Measurements from ENCODE around the gene PFDN6. TPM values are rescaled to one million over a fixed set of nuclear protein-coding genes. Genes with fewer than 3 reads are reported as not detected.

The PFDN6 gene
- polyA plus RNA-seq, 4 donors = 83.9 to 183 (median 147) TPM

GRCh38 chr6:33321227-33321626 is 31.8 kb downstream of the PFDN6 start:
- 80 to 86% (median 81%) methylated on average over 9 of the region's 9 CpGs for WGBS, 3 donors
- Histone ChIP-seq H3K4me3 (ENCODE audit: low read depth in 1 of 3, low read length in 3 of 3) (no peak overlapping the region), H3K4me1 (ENCODE audit: control insufficient read depth in 3 of 3, insufficient read depth in 2 of 3, low read depth in 1 of 3, low read length in 2 of 3) (peaks cover 3 to 27% (median 8%) of the 10 kb centered on the region in 3 donors), H3K36me3 (ENCODE audit: control insufficient read depth in 3 of 3, insufficient read depth in 2 of 3, low read depth in 1 of 3, low read length in 3 of 3) (peaks cover 3 to 37% (median 9%) of the 10 kb centered on the region in 3 donors), H3K27me3 (ENCODE audit: control insufficient read depth in 3 of 3, insufficient read depth in 3 of 3, low read length in 3 of 3) (no peaks in the 10 kb centered on the region), H3K9me3 (ENCODE audit: control insufficient read depth in 2 of 2, insufficient read depth in 1 of 2, low read depth in 1 of 2, low read length in 1 of 2) (no peaks in the 10 kb centered on the region), H3K27ac (ENCODE audit: low read depth in 1 of 3, low read length in 2 of 3) (no peak overlapping the region)
- no peak for DNase-seq
- no peak for FAIRE-seq

DNA sequence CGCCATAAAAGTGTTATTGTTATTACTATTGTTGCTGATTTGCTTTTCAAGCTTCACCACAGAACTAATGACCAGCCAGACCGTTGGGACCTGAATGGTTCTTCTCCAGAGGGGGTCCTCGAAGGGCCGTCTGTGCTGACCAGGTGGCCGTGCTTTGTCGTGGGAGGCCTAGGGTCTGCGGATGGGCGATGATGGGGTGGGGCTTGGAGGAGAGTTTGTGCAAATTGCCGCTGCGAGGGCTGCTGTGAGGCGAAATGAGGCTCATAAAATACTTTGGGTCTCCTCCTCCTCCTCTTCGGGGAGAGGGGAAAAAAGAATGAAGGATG is 34.2 kb downstream of the PFDN6 start:
- FAIRE-seq = no peak
- Histone ChIP-seq H3K27me3 (ENCODE audit: control insufficient read depth in 3 of 3, insufficient read depth in 3 of 3, low read length in 3 of 3) (no peaks in the 10 kb centered on the region), H3K4me1 (ENCODE audit: control insufficient read depth in 3 of 3, insufficient read depth in 2 of 3, low read depth in 1 of 3, low read length in 2 of 3) (peaks cover 3 to 17% (median 7%) of the 10 kb centered on the region in 3 donors), H3K36me3 (ENCODE audit: control insufficient read depth in 3 of 3, insufficient read depth in 2 of 3, low read depth in 1 of 3, low read length in 3 of 3) (peaks cover 3 to 30% (median 9%) of the 10 kb centered on the region in 3 donors), H3K27ac (ENCODE audit: low read depth in 1 of 3, low read length in 2 of 3) (peak overlapping the region; percentile 78 to 86 (median 85)), H3K9me3 (ENCODE audit: control insufficient read depth in 2 of 2, insufficient read depth in 1 of 2, low read depth in 1 of 2, low read length in 1 of 2) (no peaks in the 10 kb centered on the region), H3K4me3 (ENCODE audit: low read depth in 1 of 3, low read length in 3 of 3) (peak overlapping the region; percentile 33 to 66 (median 51))
- no peak for DNase-seq
- WGBS, 3 donors = 0 to 2% (median 1%) methylated on average over 11 to 12 of the region's 12 CpGs

DNA sequence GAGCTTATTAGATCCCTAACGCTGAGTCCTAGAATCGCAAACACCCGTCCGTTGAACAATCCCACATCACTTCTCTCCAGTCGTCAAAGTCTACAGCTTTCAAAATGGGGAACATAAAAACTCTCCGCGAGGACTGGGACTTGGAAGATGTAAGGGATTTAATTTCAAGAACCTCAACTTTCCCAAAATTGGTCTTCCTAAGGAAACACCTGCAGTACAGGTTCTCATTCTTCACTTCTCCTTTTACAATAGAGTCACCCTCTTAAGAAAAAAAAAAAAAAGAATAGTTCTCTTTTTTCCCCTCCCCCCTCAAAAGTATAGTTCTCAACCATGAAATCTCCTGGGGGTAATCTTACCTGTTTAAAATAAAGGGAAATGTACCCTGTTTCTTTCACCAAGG is 34.7 kb downstream of the PFDN6 start:
- Histone ChIP-seq H3K27ac (ENCODE audit: low read depth in 1 of 3, low read length in 2 of 3) (peak overlapping the region; percentile 78 to 86 (median 85)), H3K9me3 (ENCODE audit: control insufficient read depth in 2 of 2, insufficient read depth in 1 of 2, low read depth in 1 of 2, low read length in 1 of 2) (no peaks in the 10 kb centered on the region), H3K36me3 (ENCODE audit: control insufficient read depth in 3 of 3, insufficient read depth in 2 of 3, low read depth in 1 of 3, low read length in 3 of 3) (peaks cover 3 to 25% (median 9%) of the 10 kb centered on the region in 3 donors), H3K4me3 (ENCODE audit: low read depth in 1 of 3, low read length in 3 of 3) (peak overlapping the region in 2 of 3 donors; percentile 51 to 66), H3K4me1 (ENCODE audit: control insufficient read depth in 3 of 3, insufficient read depth in 2 of 3, low read depth in 1 of 3, low read length in 2 of 3) (peaks cover 3 to 11% (median 6%) of the 10 kb centered on the region in 3 donors), H3K27me3 (ENCODE audit: control insufficient read depth in 3 of 3, insufficient read depth in 3 of 3, low read length in 3 of 3) (no peaks in the 10 kb centered on the region)
- WGBS, 3 donors = 15 to 27% (median 24%) methylated on average over 7 of the region's 7 CpGs
- FAIRE-seq = no peak
- DNase-seq = peak in 1 of 2 donors; percentile 10

- no peak for DNase-seq
- no peaks in the 10 kb centered on the region for H3K27me3 ChIP-seq (ENCODE audit: control insufficient read depth in 3 of 3, insufficient read depth in 3 of 3, low read length in 3 of 3)
- H3K27ac ChIP-seq (ENCODE audit: low read depth in 1 of 3, low read length in 2 of 3) = no peak overlapping the region
- no peaks in the 10 kb centered on the region for H3K9me3 ChIP-seq (ENCODE audit: control insufficient read depth in 2 of 2, insufficient read depth in 1 of 2, low read depth in 1 of 2, low read length in 1 of 2)
- no peaks in the 10 kb centered on the region for H3K36me3 ChIP-seq (ENCODE audit: control insufficient read depth in 3 of 3, insufficient read depth in 2 of 3, low read depth in 1 of 3, low read length in 3 of 3)
- 67 to 81% (median 70%) methylated on average over 5 of the region's 5 CpGs for WGBS, 3 donors
- no peak overlapping the region for H3K4me3 ChIP-seq (ENCODE audit: low read depth in 1 of 3, low read length in 3 of 3)
- H3K4me1 ChIP-seq (ENCODE audit: control insufficient read depth in 3 of 3, insufficient read depth in 2 of 3, low read depth in 1 of 3, low read length in 2 of 3) = peaks cover 0 to 2% (median 0%) of the 10 kb centered on the region in 3 donors
- no peak for FAIRE-seq
Measured at GRCh38 chr6:33329058-33329457, 39.7 kb downstream of the PFDN6 start.

- peak in 1 of 2 donors; percentile 16 for DNase-seq
- no peaks in the 10 kb centered on the region for H3K4me1 ChIP-seq (ENCODE audit: control insufficient read depth in 3 of 3, insufficient read depth in 2 of 3, low read depth in 1 of 3, low read length in 2 of 3)
- peak overlapping the region in 1 of 3 donors; percentile 16 for H3K4me3 ChIP-seq (ENCODE audit: low read depth in 1 of 3, low read length in 3 of 3)
- no peaks in the 10 kb centered on the region for H3K27me3 ChIP-seq (ENCODE audit: control insufficient read depth in 3 of 3, insufficient read depth in 3 of 3, low read length in 3 of 3)
- no peaks in the 10 kb centered on the region for H3K9me3 ChIP-seq (ENCODE audit: control insufficient read depth in 2 of 2, insufficient read depth in 1 of 2, low read depth in 1 of 2, low read length in 1 of 2)
- WGBS, 3 donors = 47 to 58% (median 56%) methylated on average over 7 to 10 of the region's 10 CpGs
- no peak overlapping the region for H3K27ac ChIP-seq (ENCODE audit: low read depth in 1 of 3, low read length in 2 of 3)
- H3K36me3 ChIP-seq (ENCODE audit: control insufficient read depth in 3 of 3, insufficient read depth in 2 of 3, low read depth in 1 of 3, low read length in 3 of 3) = no peaks in the 10 kb centered on the region
- FAIRE-seq = no peak
Measured at GRCh38 chr6:33330736-33331135, 41.3 kb downstream of the PFDN6 start.

GRCh38 chr6:33333666-33334065 is 44.3 kb downstream of the PFDN6 start:
- Histone ChIP-seq H3K27ac (ENCODE audit: low read depth in 1 of 3, low read length in 2 of 3) (no peak overlapping the region), H3K27me3 (ENCODE audit: control insufficient read depth in 3 of 3, insufficient read depth in 3 of 3, low read length in 3 of 3) (no peaks in the 10 kb centered on the region), H3K9me3 (ENCODE audit: control insufficient read depth in 2 of 2, insufficient read depth in 1 of 2, low read depth in 1 of 2, low read length in 1 of 2) (no peaks in the 10 kb centered on the region), H3K4me1 (ENCODE audit: control insufficient read depth in 3 of 3, insufficient read depth in 2 of 3, low read depth in 1 of 3, low read length in 2 of 3) (no peaks in the 10 kb centered on the region), H3K36me3 (ENCODE audit: control insufficient read depth in 3 of 3, insufficient read depth in 2 of 3, low read depth in 1 of 3, low read length in 3 of 3) (no peaks in the 10 kb centered on the region), H3K4me3 (ENCODE audit: low read depth in 1 of 3, low read length in 3 of 3) (no peak overlapping the region)
- WGBS, 3 donors = 93 to 96% (median 94%) methylated on average over 4 of the region's 4 CpGs
- DNase-seq = no peak
- no peak for FAIRE-seq

DNA sequence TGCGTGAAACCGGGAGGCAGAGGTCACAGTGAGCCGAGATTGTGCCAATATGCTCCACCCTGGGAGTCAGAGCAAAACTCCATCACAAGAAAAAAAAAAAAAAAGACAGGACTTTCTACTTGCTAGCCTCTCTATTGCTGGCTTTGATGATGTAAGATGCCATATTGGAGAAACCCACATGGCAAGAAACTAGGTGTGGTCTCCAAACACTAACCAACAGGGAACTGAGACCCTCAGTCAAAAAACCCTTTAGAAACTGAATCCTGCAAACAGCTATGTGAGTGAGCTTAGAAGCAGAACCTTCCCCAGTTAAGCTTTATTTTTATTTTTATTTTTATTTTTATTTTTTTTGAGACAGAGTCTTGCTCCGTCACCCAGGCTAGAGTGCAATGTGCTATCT is 46.5 kb downstream of the PFDN6 start:
- no peak overlapping the region for H3K27ac ChIP-seq (ENCODE audit: low read depth in 1 of 3, low read length in 2 of 3)
- H3K4me3 ChIP-seq (ENCODE audit: low read depth in 1 of 3, low read length in 3 of 3) = no peak overlapping the region
- 42 to 68% (median 56%) methylated on average over 4 of the region's 4 CpGs for WGBS, 3 donors
- no peak for DNase-seq
- H3K36me3 ChIP-seq (ENCODE audit: control insufficient read depth in 3 of 3, insufficient read depth in 2 of 3, low read depth in 1 of 3, low read length in 3 of 3) = no peaks in the 10 kb centered on the region
- no peaks in the 10 kb centered on the region for H3K4me1 ChIP-seq (ENCODE audit: control insufficient read depth in 3 of 3, insufficient read depth in 2 of 3, low read depth in 1 of 3, low read length in 2 of 3)
- no peaks in the 10 kb centered on the region for H3K27me3 ChIP-seq (ENCODE audit: control insufficient read depth in 3 of 3, insufficient read depth in 3 of 3, low read length in 3 of 3)
- H3K9me3 ChIP-seq (ENCODE audit: control insufficient read depth in 2 of 2, insufficient read depth in 1 of 2, low read depth in 1 of 2, low read length in 1 of 2) = no peaks in the 10 kb centered on the region
- FAIRE-seq = no peak

GRCh38 chr6:33336495-33336894 is 47.1 kb downstream of the PFDN6 start:
- no peak overlapping the region for H3K4me3 ChIP-seq (ENCODE audit: low read depth in 1 of 3, low read length in 3 of 3)
- DNase-seq (no peak), FAIRE-seq (no peak)
- no peaks in the 10 kb centered on the region for H3K9me3 ChIP-seq (ENCODE audit: control insufficient read depth in 2 of 2, insufficient read depth in 1 of 2, low read depth in 1 of 2, low read length in 1 of 2)
- H3K27ac ChIP-seq (ENCODE audit: low read depth in 1 of 3, low read length in 2 of 3) = no peak overlapping the region
- WGBS, 3 donors = 82 to 89% (median 86%) methylated on average over 3 of the region's 3 CpGs
- no peaks in the 10 kb centered on the region for H3K36me3 ChIP-seq (ENCODE audit: control insufficient read depth in 3 of 3, insufficient read depth in 2 of 3, low read depth in 1 of 3, low read length in 3 of 3)
- no peaks in the 10 kb centered on the region for H3K27me3 ChIP-seq (ENCODE audit: control insufficient read depth in 3 of 3, insufficient read depth in 3 of 3, low read length in 3 of 3)
- H3K4me1 ChIP-seq (ENCODE audit: control insufficient read depth in 3 of 3, insufficient read depth in 2 of 3, low read depth in 1 of 3, low read length in 2 of 3) = no peaks in the 10 kb centered on the region

DNA sequence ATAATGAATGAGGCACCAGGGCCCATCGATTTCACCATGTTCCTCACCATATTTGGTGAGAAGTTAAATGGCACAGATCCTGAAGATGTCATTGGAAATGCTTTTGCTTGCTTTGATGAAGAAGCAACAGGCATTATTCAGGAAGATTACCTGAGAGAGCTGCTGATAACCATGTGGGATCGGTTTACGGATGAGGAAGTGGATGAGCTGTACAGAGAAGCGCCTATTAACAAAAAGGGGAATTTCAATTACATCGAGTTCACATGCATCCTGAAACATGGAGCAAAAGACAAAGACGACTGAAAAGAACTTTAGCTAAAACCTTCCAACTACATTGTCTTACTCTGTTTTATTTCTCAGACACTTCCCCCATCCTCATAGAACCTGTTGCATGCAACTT is 49.8 kb downstream of the PFDN6 start:
- no peaks in the 10 kb centered on the region for H3K4me1 ChIP-seq (ENCODE audit: control insufficient read depth in 3 of 3, insufficient read depth in 2 of 3, low read depth in 1 of 3, low read length in 2 of 3)
- no peak for FAIRE-seq
- no peaks in the 10 kb centered on the region for H3K36me3 ChIP-seq (ENCODE audit: control insufficient read depth in 3 of 3, insufficient read depth in 2 of 3, low read depth in 1 of 3, low read length in 3 of 3)
- H3K27ac ChIP-seq (ENCODE audit: low read depth in 1 of 3, low read length in 2 of 3) = no peak overlapping the region
- 82 to 87% (median 83%) methylated on average over 6 of the region's 6 CpGs for WGBS, 3 donors
- no peak overlapping the region for H3K4me3 ChIP-seq (ENCODE audit: low read depth in 1 of 3, low read length in 3 of 3)
- DNase-seq = no peak
- H3K27me3 ChIP-seq (ENCODE audit: control insufficient read depth in 3 of 3, insufficient read depth in 3 of 3, low read length in 3 of 3) = no peaks in the 10 kb centered on the region
- no peaks in the 10 kb centered on the region for H3K9me3 ChIP-seq (ENCODE audit: control insufficient read depth in 2 of 2, insufficient read depth in 1 of 2, low read depth in 1 of 2, low read length in 1 of 2)

Measured in small intestine (tissue), 7 donors.